Subcutaneous abdominal adipose tissue (tissue), 5 donors: Measurements from ENCODE around the gene TMX4.

Experiments
- H3K27ac ChIP-seq: one replicate; pipeline ENCODE4 v1.7.0; 2013; ENCODE audit warnings: low read depth, mild to moderate bottlenecking, inconsistent platforms, low read length, moderate library complexity
- H3K27me3 ChIP-seq, 5 donors: one replicate each; pipeline ENCODE4 v1.7.0; 2013; ENCODE audit warnings: low read length in 5 of 5, inconsistent platforms in 1 of 5; ENCODE audit not compliant: control insufficient read depth in 5 of 5, insufficient read depth in 4 of 5
- H3K36me3 ChIP-seq, 5 donors: one replicate each; pipeline ENCODE4 v1.7.0; 2013; ENCODE audit warnings: low read length in 5 of 5; ENCODE audit not compliant: control insufficient read depth in 5 of 5, insufficient read depth in 5 of 5
- H3K4me1 ChIP-seq, 5 donors: one replicate each; pipeline ENCODE4 v1.7.0; 2013; ENCODE audit warnings: low read length in 5 of 5, mild to moderate bottlenecking in 3 of 5, moderate library complexity in 1 of 5; ENCODE audit not compliant: control insufficient read depth in 5 of 5, insufficient read depth in 5 of 5
- H3K4me3 ChIP-seq, 5 donors: one replicate each; pipeline ENCODE4 v1.7.0; 2013; ENCODE audit warnings: low read length in 5 of 5, low read depth in 1 of 5
- H3K9ac ChIP-seq, 5 donors: one replicate each; pipeline ENCODE4 v1.7.0; 2013; ENCODE audit warnings: low read length in 5 of 5, mild to moderate bottlenecking in 4 of 5, moderate library complexity in 3 of 5
- H3K9me3 ChIP-seq, 5 donors: one replicate each; pipeline ENCODE4 v1.7.0; 2013; ENCODE audit warnings: low read length in 5 of 5; ENCODE audit not compliant: control insufficient read depth in 5 of 5
- donor health status: healthy.
- donor health status: healthy.
- donor health status: healthy.
- donor health status: healthy.
- donor health status: healthy.

The TMX4 gene, protein sequence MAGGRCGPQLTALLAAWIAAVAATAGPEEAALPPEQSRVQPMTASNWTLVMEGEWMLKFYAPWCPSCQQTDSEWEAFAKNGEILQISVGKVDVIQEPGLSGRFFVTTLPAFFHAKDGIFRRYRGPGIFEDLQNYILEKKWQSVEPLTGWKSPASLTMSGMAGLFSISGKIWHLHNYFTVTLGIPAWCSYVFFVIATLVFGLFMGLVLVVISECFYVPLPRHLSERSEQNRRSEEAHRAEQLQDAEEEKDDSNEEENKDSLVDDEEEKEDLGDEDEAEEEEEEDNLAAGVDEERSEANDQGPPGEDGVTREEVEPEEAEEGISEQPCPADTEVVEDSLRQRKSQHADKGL

DNA sequence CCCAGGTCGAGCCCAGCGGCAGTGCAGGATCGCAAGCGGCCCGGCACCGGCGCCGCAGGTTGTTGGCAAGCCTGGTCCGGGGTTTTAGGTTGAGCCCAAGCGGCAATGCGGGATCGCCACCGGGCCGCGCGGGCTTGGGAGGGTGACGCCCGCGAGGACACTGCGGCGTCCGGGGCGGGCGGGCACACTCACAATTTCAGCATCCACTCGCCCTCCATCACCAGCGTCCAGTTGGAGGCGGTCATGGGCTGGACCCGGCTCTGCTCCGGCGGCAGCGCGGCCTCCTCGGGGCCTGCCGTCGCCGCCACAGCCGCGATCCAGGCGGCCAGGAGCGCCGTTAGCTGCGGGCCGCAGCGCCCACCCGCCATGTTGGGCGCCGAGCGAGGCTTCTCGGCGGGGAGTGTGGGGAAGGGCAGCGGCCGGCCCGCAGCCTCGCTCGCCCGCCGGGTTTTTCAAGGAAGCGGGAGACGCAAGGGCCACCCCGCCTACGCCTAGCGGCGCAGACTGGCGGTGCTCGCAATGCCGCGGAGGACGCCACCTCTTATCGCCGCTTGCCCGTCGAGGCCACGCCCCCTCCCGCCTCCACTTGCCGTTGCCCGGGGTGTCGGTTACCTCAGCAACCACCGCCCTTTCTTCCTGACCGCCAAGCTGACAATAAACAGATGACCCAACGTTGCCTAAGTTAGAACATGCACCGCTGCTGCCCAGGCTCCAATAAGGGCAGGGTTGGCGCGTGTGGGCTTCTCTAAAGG is at the start of gene TMX4:
TMX4 (minus strand) TSS at position 516 of the 752 bp plus-strand sequence; CDS start at position 368, 148 bp downstream.
- Histone ChIP-seq H3K9me3 (no peaks in the 10 kb centered on the region), H3K9ac (peak within 1 kb of the TSS; percentile 75 to 90 (median 85)), H3K27me3 (no peaks in the 10 kb centered on the region), H3K36me3 (peaks cover 0 to 2% (median 0%) of the 10 kb centered on the region in 5 donors), H3K4me1 (peaks cover 0 to 18% (median 14%) of the 10 kb centered on the region in 5 donors), H3K27ac (peak within 1 kb of the TSS; percentile 89), H3K4me3 (peak within 1 kb of the TSS; percentile 77 to 89 (median 86))

DNA sequence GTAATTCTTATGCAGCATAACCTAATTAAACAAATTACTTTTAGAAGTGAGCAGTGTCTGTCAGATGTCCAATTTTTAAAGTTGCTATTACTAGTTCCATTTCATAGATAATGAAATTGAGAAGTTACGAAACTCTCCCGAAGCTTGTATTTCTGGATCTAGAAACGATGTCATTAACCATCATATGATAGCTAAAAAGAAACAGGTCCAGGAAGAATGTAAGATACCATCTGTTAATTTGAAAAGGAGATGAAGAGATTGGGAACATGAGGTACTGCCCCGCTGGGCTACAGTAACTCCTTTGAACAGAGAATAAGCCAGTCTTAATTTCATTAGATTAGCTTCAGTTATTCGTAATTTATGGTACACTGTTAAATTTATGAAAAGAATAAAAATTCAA is 47.5 kb upstream of the TMX4 start:
- Histone ChIP-seq H3K9ac (no peak overlapping the region), H3K9me3 (no peaks in the 10 kb centered on the region), H3K4me1 (no peaks in the 10 kb centered on the region), H3K36me3 (no peaks in the 10 kb centered on the region), H3K27me3 (no peaks in the 10 kb centered on the region), H3K27ac (no peak overlapping the region), H3K4me3 (no peak overlapping the region)

DNA sequence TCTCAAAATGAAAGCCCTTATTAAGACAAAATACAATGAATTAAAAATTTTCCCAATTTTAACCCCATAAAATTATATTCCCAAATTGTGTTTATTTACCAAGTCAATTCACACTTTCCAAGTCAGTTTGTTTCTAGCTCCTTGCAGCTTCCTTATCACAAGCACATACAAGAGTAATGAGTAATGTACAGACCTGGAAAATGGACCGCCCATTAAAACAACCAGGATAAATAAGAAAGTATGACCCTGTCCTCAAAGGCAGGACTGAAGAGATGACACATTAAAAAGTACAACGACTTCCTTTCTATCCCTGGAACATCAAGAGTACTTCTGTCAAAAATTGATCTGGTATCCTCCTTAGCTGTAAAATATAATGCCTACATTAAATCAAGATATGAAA is 47.1 kb upstream of the TMX4 start:
- no peak overlapping the region for H3K9ac ChIP-seq
- no peak overlapping the region for H3K4me3 ChIP-seq
- no peaks in the 10 kb centered on the region for H3K36me3 ChIP-seq
- H3K27ac ChIP-seq: no peak overlapping the region
- no peaks in the 10 kb centered on the region for H3K27me3 ChIP-seq
- H3K4me1 ChIP-seq: peaks cover 0 to 2% (median 0%) of the 10 kb centered on the region in 5 donors
- no peaks in the 10 kb centered on the region for H3K9me3 ChIP-seq

DNA sequence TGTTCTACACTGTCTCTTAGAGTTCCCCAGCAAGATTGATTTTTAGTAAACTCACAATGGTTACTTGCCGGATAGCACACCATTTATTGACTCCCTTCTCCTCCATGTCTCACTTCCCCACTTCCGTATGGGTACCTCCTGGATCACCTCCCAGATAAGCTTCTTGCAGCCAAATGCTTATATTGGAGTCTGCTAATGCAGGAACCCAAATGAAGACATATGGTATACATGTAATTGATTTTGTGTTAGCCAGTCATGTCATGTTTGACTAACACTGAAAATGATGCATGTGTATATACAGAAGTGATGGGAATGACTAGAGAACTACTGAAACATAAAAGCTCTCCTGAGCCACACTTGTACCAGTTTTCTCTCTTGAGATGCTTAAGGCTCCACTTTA is 46.1 kb upstream of the TMX4 start:
- Histone ChIP-seq H3K4me1 (peaks cover 0 to 2% (median 0%) of the 10 kb centered on the region in 5 donors), H3K4me3 (no peak overlapping the region), H3K9me3 (no peaks in the 10 kb centered on the region), H3K27me3 (no peaks in the 10 kb centered on the region), H3K9ac (no peak overlapping the region), H3K36me3 (no peaks in the 10 kb centered on the region), H3K27ac (no peak overlapping the region)

DNA sequence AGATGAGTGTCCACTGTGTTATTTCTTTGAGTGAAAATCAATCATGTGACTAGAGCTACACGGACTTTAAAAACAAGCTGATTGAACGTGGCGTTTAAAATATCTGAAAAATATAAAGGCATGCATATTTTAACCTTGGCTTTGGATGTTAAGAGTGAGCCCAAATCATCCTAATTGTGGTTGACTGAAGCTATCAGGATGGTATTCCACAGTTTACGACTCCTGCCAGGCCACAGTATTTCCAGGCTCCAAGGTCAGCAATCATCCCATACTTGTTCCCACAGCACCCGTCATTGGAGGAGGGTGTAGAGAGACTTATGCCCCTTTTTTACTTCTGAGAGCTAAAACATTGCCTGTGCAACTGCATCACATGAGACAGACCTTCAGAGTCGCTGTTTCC is 43.2 kb upstream of the TMX4 start:
- no peaks in the 10 kb centered on the region for H3K36me3 ChIP-seq
- H3K9ac ChIP-seq: no peak overlapping the region
- no peaks in the 10 kb centered on the region for H3K27me3 ChIP-seq
- no peaks in the 10 kb centered on the region for H3K9me3 ChIP-seq
- no peak overlapping the region for H3K4me3 ChIP-seq
- H3K27ac ChIP-seq: no peak overlapping the region
- peaks cover 0 to 2% (median 0%) of the 10 kb centered on the region in 5 donors for H3K4me1 ChIP-seq

DNA sequence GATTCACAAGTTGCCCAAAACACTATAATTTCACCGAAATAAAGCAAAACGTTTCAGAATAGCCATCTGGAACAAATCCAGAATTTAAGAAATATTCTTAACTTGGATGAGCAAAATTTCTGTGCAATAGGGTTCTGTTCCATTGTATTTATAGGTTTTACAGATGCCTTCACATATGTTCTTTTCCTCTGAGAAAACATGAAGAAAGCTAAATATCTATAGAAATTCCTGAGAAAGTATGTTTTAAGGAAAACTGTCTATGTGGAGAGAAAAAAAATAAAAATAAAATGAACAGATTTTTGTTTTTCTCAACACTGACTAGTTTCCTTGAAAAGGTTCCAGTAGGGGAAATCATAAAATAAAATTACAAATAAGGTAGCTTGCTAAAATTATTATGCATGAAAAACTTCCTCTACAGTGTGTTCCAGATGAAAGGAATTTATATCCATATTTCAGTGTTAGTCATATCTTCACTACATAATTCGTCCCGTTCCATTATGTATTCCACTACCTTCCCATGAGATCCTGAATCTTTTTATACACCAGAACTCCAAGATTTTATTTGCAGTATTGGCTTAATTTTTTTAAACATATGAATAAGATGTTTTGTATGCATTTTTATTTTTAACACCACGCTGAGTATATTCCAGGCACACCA is 42.4 kb upstream of the TMX4 start:
- no peak overlapping the region for H3K4me3 ChIP-seq
- H3K27ac ChIP-seq: no peak overlapping the region
- H3K4me1 ChIP-seq: peaks cover 0 to 2% (median 0%) of the 10 kb centered on the region in 5 donors
- H3K9me3 ChIP-seq: no peaks in the 10 kb centered on the region
- no peaks in the 10 kb centered on the region for H3K27me3 ChIP-seq
- no peaks in the 10 kb centered on the region for H3K36me3 ChIP-seq
- no peak overlapping the region for H3K9ac ChIP-seq

DNA sequence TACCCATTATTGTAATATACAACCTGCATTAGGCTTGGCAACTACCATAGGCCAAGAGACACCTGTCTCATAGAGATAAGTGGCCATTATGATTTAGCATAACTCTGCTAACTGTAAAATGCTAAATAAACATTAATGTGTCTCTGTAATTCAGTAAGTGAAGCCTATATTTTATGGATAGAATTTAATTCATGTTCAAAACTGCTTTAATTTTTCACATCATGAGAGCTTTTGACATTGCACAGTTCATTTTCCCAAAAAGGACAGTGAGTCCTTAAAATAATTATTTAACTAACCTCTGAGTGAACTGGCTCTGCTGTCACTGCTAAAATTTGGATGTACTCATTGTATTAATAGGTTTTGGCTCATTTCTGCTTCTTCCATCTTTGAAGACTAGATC is 41.4 kb upstream of the TMX4 start:
- Histone ChIP-seq H3K9ac (no peak overlapping the region), H3K27ac (no peak overlapping the region), H3K27me3 (no peaks in the 10 kb centered on the region), H3K4me3 (no peak overlapping the region), H3K9me3 (no peaks in the 10 kb centered on the region), H3K36me3 (no peaks in the 10 kb centered on the region), H3K4me1 (peaks cover 0 to 2% (median 0%) of the 10 kb centered on the region in 5 donors)

DNA sequence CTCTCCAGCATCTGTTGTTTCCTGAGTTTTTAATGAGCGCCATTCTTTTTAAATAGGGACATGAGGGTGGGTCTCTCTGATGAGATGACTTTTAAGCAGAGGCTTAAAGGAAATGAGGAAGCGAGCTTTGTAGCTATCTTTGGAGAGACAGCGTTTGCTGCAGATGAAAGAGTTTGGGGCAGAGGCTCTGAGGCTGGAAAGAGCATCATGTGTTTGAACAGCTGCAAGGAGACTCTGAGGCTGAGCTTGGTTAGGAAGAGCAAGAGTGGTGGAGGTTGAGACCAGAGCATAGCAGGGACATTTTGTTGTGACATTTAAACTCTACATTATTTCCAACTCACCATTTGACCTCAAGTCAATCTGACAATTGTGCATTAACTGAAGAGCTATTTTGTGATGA is 38.3 kb upstream of the TMX4 start:
- Histone ChIP-seq H3K27ac (no peak overlapping the region), H3K36me3 (no peaks in the 10 kb centered on the region), H3K9me3 (peaks cover 0 to 3% (median 0%) of the 10 kb centered on the region in 5 donors), H3K9ac (no peak overlapping the region), H3K4me3 (no peak overlapping the region), H3K27me3 (no peaks in the 10 kb centered on the region), H3K4me1 (peaks cover 0 to 2% (median 0%) of the 10 kb centered on the region in 5 donors)

DNA sequence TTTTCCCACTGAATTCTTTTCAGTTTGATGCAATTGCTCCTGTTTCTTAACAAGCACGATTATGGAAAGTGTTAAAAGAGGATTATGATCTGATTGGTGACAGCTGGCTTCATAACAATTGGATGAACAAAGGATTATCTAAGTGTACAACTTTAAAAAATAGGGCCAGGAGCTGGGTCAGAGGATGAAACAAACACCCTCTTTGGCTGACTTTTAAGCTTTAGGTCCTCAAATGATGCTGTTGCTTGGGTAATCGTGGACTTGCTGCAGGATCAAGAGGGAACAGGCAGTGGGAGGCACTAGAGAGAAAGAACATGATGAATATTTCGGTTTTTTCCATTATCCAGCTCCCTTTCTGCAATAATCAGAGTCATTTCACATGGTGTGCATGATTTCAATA is 35.5 kb upstream of the TMX4 start:
- Histone ChIP-seq H3K4me1 (no peaks in the 10 kb centered on the region), H3K27ac (no peak overlapping the region), H3K9me3 (peaks cover 0 to 3% (median 0%) of the 10 kb centered on the region in 5 donors), H3K4me3 (no peak overlapping the region), H3K9ac (no peak overlapping the region), H3K36me3 (no peaks in the 10 kb centered on the region), H3K27me3 (no peaks in the 10 kb centered on the region)
